GM19463 (cell line): ENCODE data around the gene ADAMTS20.
"Not testable (repeated sequence)": the region's sequence is repeated elsewhere in the genome, so short reads cannot be mapped to it uniquely, and the experiment has no call there.

Experiments used
- ATAC-seq: cut with Tn5 transposase; IDR thresholded peaks from one replicate; pipeline ENCODE4 v1.9.1; 2021; ENCODE audit warnings: mild to moderate bottlenecking, moderate library complexity; ENCODE audit not compliant: unreplicated experiment

ADAMTS20 gene

GRCh38 chr12:43362910-43363694 lies 188.9 kb downstream of the ADAMTS20 start:
- no peak for ATAC-seq

- ATAC-seq, result no peak
Observed at GRCh38 chr12:43361031-43361710, 190.8 kb downstream of the ADAMTS20 start.

- ATAC-seq, result not testable (repeated sequence)
Observed at GRCh38 chr12:43360001-43360400, 192.0 kb downstream of the ADAMTS20 start.

- ATAC-seq, result no peak
Observed at GRCh38 chr12:43357141-43357540, 194.9 kb downstream of the ADAMTS20 start.

GRCh38 chr12:43352001-43352400 lies 200.0 kb downstream of the ADAMTS20 start:
- no peak for ATAC-seq

GRCh38 chr12:43349863-43350262 lies 202.1 kb downstream of the ADAMTS20 start:
- ATAC-seq, result no peak

GRCh38 chr12:43348221-43348620 lies 203.8 kb downstream of the ADAMTS20 start:
- ATAC-seq, result no peak

GRCh38 chr12:43347026-43347425 lies 205.0 kb downstream of the ADAMTS20 start:
- no peak for ATAC-seq

GRCh38 chr12:43345023-43345422 lies 207.0 kb downstream of the ADAMTS20 start:
- no peak for ATAC-seq

GRCh38 chr12:43341785-43342313 lies 210.2 kb downstream of the ADAMTS20 start:
- not testable (repeated sequence) for ATAC-seq

GRCh38 chr12:43338848-43339526 lies 213.0 kb downstream of the ADAMTS20 start:
- peak; percentile 61 for ATAC-seq

- peak; percentile 53 for ATAC-seq
Observed at GRCh38 chr12:43337571-43338444, 214.2 kb downstream of the ADAMTS20 start.

GRCh38 chr12:43336962-43337555 lies 214.9 kb downstream of the ADAMTS20 start:
- no peak for ATAC-seq

GRCh38 chr12:43333644-43334043 lies 218.4 kb downstream of the ADAMTS20 start:
- no peak for ATAC-seq

- no peak for ATAC-seq
Observed at GRCh38 chr12:43332977-43333640, 218.9 kb downstream of the ADAMTS20 start.

- no peak for ATAC-seq
Observed at GRCh38 chr12:43331935-43332334, 220.1 kb downstream of the ADAMTS20 start.

GRCh38 chr12:43329375-43329774 lies 222.6 kb downstream of the ADAMTS20 start:
- ATAC-seq, result no peak

GRCh38 chr12:43325786-43326185 lies 226.2 kb downstream of the ADAMTS20 start:
- ATAC-seq, result peak; percentile 75

- ATAC-seq, result no peak
Observed at GRCh38 chr12:43320281-43320680, 231.7 kb downstream of the ADAMTS20 start.

- ATAC-seq, result no peak
Observed at GRCh38 chr12:43318021-43318420, 234.0 kb downstream of the ADAMTS20 start.
